ENCODE results near the gene ERICH4. TPM values are rescaled to one million over a fixed set of nuclear protein-coding genes. Genes with fewer than 3 reads are reported as not detected.

ERICH4 gene
- total and polyA plus RNA-seq, 2 of the 13 experiments (the other 11 are each of a cell fraction or from before 2014, with no cell fraction given), result 0.40 to 0.64 TPM

GRCh38 chr19:41397086-41398049 lies 45.6 kb upstream of the ERICH4 start, which contains the start of the genes BCKDHA and EXOSC5 (continued):
- no peak for TF ChIP-seq ZBTB34 (CRISPR knock-in tag; IDR thresholded peaks at IDR 0.05)
- peak; percentile 32; the same call in 1 of the 2 replicates for TF ChIP-seq ZNF281 (CRISPR knock-in tag; IDR thresholded peaks at IDR 0.05; ENCODE audit: borderline replicate concordance)
- no peak for TF ChIP-seq ZNF333 (CRISPR knock-in tag; IDR thresholded peaks at IDR 0.05; ENCODE audit: borderline replicate concordance)
- TF ChIP-seq MLX (CRISPR knock-in tag; IDR thresholded peaks at IDR 0.05), result 0 out of 2 replicates have a peak, but pooled peaks have one; percentile 46
- no peak for TF ChIP-seq TEF (CRISPR knock-in tag; IDR thresholded peaks at IDR 0.05)
- TF ChIP-seq MED1 (CRISPR knock-in tag; IDR thresholded peaks at IDR 0.05), result peak; percentile 55
- TF ChIP-seq HDAC1 (CRISPR knock-in tag; IDR thresholded peaks at IDR 0.05), result peak; percentile 99
- TF ChIP-seq ZNF503 (CRISPR knock-in tag; IDR thresholded peaks at IDR 0.05), result no peak
- no peak for TF ChIP-seq ZNF782 (CRISPR knock-in tag; IDR thresholded peaks at IDR 0.05; ENCODE audit: borderline replicate concordance)
- no peak for TF ChIP-seq ZBTB7A (CRISPR knock-in tag; IDR thresholded peaks at IDR 0.05)
- no peak; the same call in 1 of the 2 replicates for TF ChIP-seq ZNF414 (CRISPR knock-in tag; IDR thresholded peaks at IDR 0.05)
- no peak for TF ChIP-seq ZBTB21 (CRISPR knock-in tag; IDR thresholded peaks at IDR 0.05)
- peak; percentile 58; the same call in 1 of the 2 replicates for TF ChIP-seq KMT2A (CRISPR knock-in tag; IDR thresholded peaks at IDR 0.05)
- TF ChIP-seq ZC3H4 (CRISPR knock-in tag; IDR thresholded peaks at IDR 0.05; ENCODE audit: borderline replicate concordance), result no peak
- no peak for TF ChIP-seq HNRNPK (IDR thresholded peaks at IDR 0.05; ENCODE audit: low read depth, low read length, poor library complexity, severe bottlenecking)
- peak; percentile 71; the same call in 1 of the 2 replicates for TF ChIP-seq ZNF605 (CRISPR knock-in tag; IDR thresholded peaks at IDR 0.05)
- no peak for TF ChIP-seq ZNF644 (CRISPR knock-in tag; IDR thresholded peaks at IDR 0.05; ENCODE audit: low read depth)
- TF ChIP-seq MTA3 (CRISPR knock-in tag; IDR thresholded peaks at IDR 0.05), result no peak

All from HepG2 (cell line).